Heart left ventricle (tissue), 16 donors: ENCODE measurements around the gene PLXNB1. TPM values are rescaled to one million over a fixed set of nuclear protein-coding genes. Genes with fewer than 3 reads are reported as not detected.
"Not testable (repeated sequence)": the region's sequence is repeated elsewhere in the genome, so short reads cannot be mapped to it uniquely, and the experiment has no call there.

Experiments used
- ATAC-seq, 4 donors: fragments of 200-7000 bp; cut with Tn5 transposase; one replicate each; pipeline ENCODE4 v1.9.1; 2020 to 2022; ENCODE audit warnings: moderate library complexity in 4 of 4, mild to moderate bottlenecking in 3 of 4, moderate number of reproducible peaks in 1 of 4
- DNase-seq, 5 donors: peaks; one replicate each; pipeline ENCODE4 v3.0.0-alpha.2; 2020
- H3K27ac ChIP-seq, 12 donors: fragments of 200-600 bp; sonication (generic) in 4 of 12; one replicate each; pipeline versions ENCODE4 v1.5.0 to v1.8.0; 2016 to 2022; ENCODE audit warnings: mild to moderate bottlenecking in 2 of 12
- H3K27me3 ChIP-seq, 9 donors: fragments of 200-600 bp; sonication (generic) in 2 of 9; one replicate each; pipeline versions ENCODE4 v1.5.1 to v1.8.0; 2016 to 2022; ENCODE audit warnings: mild to moderate bottlenecking in 3 of 9
- H3K36me3 ChIP-seq, 9 donors: fragments of 200-600 bp; sonication (generic) in 2 of 9; one replicate each; pipeline versions ENCODE4 v1.5.0 to v1.8.0; 2018 to 2022; ENCODE audit warnings: mild to moderate bottlenecking in 2 of 9
- H3K4me1 ChIP-seq, 12 donors: fragments of 200-600 bp; sonication (generic) in 4 of 12; one replicate each; pipeline versions ENCODE4 v1.5.0 to v1.8.0; 2016 to 2022; ENCODE audit warnings: mild to moderate bottlenecking in 3 of 12
- H3K4me3 ChIP-seq, 12 donors: fragments of 200-600 bp; sonication (generic) in 4 of 12; one replicate each; pipeline versions ENCODE4 v1.5.0 to v1.8.0; 2017 to 2022; ENCODE audit warnings: mild to moderate bottlenecking in 9 of 12, moderate library complexity in 4 of 12
- H3K9me3 ChIP-seq, 12 donors: fragments of 200-600 bp; sonication (generic) in 4 of 12; one replicate each; pipeline versions ENCODE4 v1.5.0 to v1.8.0; 2016 to 2022; ENCODE audit warnings: mild to moderate bottlenecking in 1 of 12
- POLR2A ChIP-seq, 2 donors: fragments of 450-650 bp; IDR thresholded peaks; one replicate each; pipeline ENCODE4 v1.6.1; 2017; ENCODE audit warnings: antibody characterized with exemption in 2 of 2, mild to moderate bottlenecking in 2 of 2, moderate library complexity in 2 of 2
- WGBS, 4 donors: extraction: QIAGEN DNeasy Blood & Tissue Kit in 2 of 4; methylation state at CpG; one replicate each; pipeline versions ENCODE4 v1.1.5 to v1.1.7; 2013 to 2018; 5-methylcytosine and 5-hydroxymethylcytosine counted together
- intact Hi-C, 10 donors: fragments of 100-400 bp; cut with DNase I; formaldehyde crosslinking; loops; one replicate each; pipeline versions ENCODE4 v1.11.1 to v1.14.2; 2022
- polyA plus RNA-seq, 2 donors: library from polyadenylated mRNA; stranded (reverse); fragments of 200-250 nt; gene quantifications; one replicate each; pipeline ENCODE4 v1.2.3, GENCODE V29; 2013
- total RNA-seq, 9 donors: library from RNA; depleted of rRNA in 2 of 9; stranded (reverse); fragments of >200 nt in 2 of 9; fragmentation: NEBNext Ultra II Directional in 3 of 9; extraction: Animal tissue kit (Norgen Biotek cat#: 25700) in 3 of 9; gene quantifications; one replicate each; pipeline versions ENCODE4 v1.1.0 to v1.2.4, GENCODE V29; 2016 to 2023
- TF ChIP-seq, protein P1 (sequence below), 12 donors: fragments of 200-600 bp; sonication (generic) in 4 of 12; IDR thresholded peaks; one replicate each; pipeline versions ENCODE4 v1.5.0 to v1.8.0; 2018 to 2022; ENCODE audit warnings: antibody characterized with exemption in 12 of 12, mild to moderate bottlenecking in 5 of 12
- donor health status: ischemic (EF 13 %, LVEDD 7.1; RV severe dilation, severe dysfunction).
- donor health status: healthy with polysubstance abuse.
- donor health status: DM: no; HTN: yes; CAD: no.
- donor health status: DM: no; HTN: no; CAD: no.
- donor health status: ischemic (EF 25% LVEDD 6.9; RV normal size, moderate dysfunction).
- donor health status: ischemic (EF 25% LVEDD 5.7; RV mildly dilated, moderate dysfunction).
- donor health status: healthy.
- donor health status: DM: yes; HTN: yes; CAD: no.
- donor health status: ischemic (EF 35%, LVEDD 5.7; RV mildly dilated, moderate dysfunction).
- donor health status: nonischemic (EF 11% LVEDD 7.7; RV severe dilation, severe dysfunction).
- donor health status: DM: yes; HTN: yes; CAD: no.
- donor health status: PGD.
- donor health status: ischemic (EF 29% LVEDD 5.4; RV normal size, mild dysfunction).
- donor health status: nonischemic (EF 23%, LVEDD 6.1; RV moderate dilation, normal function).

The PLXNB1 gene
- total and polyA plus RNA-seq, 11 donors: 28.0 to 71.8 (median 46.4) TPM

DNA sequence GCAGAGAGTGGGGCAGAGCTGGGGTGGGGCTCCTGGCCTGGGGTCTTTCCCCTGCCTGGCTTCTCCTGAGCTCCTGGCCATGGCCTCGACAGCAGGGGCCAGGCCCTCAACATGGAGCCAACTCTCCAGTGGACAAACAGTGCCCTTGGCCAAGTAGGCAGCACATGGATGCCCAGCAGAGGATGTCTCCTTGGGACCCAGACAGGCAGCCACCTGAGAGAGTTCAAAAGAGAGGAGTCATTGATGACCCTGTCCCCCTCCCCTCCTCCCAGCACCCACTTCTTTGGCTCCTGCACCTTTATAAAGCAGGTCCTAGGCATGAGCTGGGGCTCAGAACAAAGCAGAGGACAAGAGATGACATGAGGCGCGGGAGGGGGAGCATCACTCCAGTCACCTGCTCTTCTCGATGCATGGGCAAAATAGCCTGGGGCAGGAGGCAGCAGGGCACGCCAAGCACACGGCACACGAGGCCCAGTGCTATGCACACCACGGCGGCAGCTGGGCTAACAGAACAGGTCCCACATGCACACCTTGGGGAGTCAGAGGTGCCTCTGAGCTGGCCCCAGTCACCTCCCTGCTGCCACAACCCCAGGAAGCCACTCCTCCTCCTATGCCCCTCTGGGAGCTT, 46.7 kb upstream of the PLXNB1 start:
- peak overlapping the region in 6 of 12 donors; percentile 34 to 88 (median 68) for H3K27ac ChIP-seq
- H3K4me1 ChIP-seq: peaks cover 0 to 41% (median 22%) of the 10 kb centered on the region in 12 donors
- intact Hi-C loops: loop anchor here in 1 of 10 donors (10.0 kb wide), 1 partner anchor 208 kb away; the partner anchor contains the start of gene NCKIPSD
- 92 to 94% (median 93%) methylated on average over 9 of the region's 9 CpGs for WGBS, 4 donors
- no peak overlapping the region for H3K4me3 ChIP-seq
- no peaks in the 10 kb centered on the region for H3K27me3 ChIP-seq
- H3K9me3 ChIP-seq: no peaks in the 10 kb centered on the region
- H3K36me3 ChIP-seq: peaks cover 0 to 17% (median 0%) of the 10 kb centered on the region in 9 donors
- TF ChIP-seq, protein P1, sequence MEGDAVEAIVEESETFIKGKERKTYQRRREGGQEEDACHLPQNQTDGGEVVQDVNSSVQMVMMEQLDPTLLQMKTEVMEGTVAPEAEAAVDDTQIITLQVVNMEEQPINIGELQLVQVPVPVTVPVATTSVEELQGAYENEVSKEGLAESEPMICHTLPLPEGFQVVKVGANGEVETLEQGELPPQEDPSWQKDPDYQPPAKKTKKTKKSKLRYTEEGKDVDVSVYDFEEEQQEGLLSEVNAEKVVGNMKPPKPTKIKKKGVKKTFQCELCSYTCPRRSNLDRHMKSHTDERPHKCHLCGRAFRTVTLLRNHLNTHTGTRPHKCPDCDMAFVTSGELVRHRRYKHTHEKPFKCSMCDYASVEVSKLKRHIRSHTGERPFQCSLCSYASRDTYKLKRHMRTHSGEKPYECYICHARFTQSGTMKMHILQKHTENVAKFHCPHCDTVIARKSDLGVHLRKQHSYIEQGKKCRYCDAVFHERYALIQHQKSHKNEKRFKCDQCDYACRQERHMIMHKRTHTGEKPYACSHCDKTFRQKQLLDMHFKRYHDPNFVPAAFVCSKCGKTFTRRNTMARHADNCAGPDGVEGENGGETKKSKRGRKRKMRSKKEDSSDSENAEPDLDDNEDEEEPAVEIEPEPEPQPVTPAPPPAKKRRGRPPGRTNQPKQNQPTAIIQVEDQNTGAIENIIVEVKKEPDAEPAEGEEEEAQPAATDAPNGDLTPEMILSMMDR (IDR thresholded peaks at IDR 0.05): no peak
- no peak for TF ChIP-seq POLR2A (IDR thresholded peaks at IDR 0.05)
- no peak for DNase-seq
- ATAC-seq: no peak

DNA sequence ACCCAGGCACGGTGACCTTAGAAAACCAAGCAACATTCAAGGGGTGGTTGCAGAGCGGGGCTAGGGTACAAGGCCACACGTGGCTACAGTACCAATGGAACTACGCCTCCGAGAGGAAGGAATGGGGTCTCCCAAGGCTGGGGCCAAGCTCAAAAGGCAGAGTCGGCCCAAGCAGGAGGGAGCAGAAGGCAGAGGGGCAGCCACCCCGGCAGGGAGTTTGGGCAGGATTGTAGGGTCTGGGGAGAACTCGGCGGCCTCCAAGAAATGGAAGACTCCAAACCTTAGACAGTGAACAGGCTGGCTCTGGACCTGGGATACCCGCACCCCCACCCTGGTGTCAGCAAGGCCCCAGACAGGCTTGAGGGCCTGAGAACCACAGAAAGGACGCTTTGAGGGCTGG, 45.3 kb upstream of the PLXNB1 start:
- no peak overlapping the region for H3K27ac ChIP-seq
- DNase-seq (no peak), ATAC-seq (no peak)
- H3K36me3 ChIP-seq: peaks cover 0 to 19% (median 0%) of the 10 kb centered on the region in 9 donors
- intact Hi-C loops: loop anchor here in 1 of 10 donors (10.0 kb wide), 1 partner anchor 210 kb away; the partner anchor contains the start of gene NCKIPSD
- 77 to 91% (median 89%) methylated on average over 10 to 11 of the region's 11 CpGs for WGBS, 4 donors
- TF ChIP-seq, protein P1 (IDR thresholded peaks at IDR 0.05): no peak
- no peak for TF ChIP-seq POLR2A (IDR thresholded peaks at IDR 0.05)
- H3K9me3 ChIP-seq: no peaks in the 10 kb centered on the region
- H3K4me1 ChIP-seq: peaks cover 7 to 55% (median 35%) of the 10 kb centered on the region in 12 donors
- no peaks in the 10 kb centered on the region for H3K27me3 ChIP-seq
- H3K4me3 ChIP-seq: no peak overlapping the region

DNA sequence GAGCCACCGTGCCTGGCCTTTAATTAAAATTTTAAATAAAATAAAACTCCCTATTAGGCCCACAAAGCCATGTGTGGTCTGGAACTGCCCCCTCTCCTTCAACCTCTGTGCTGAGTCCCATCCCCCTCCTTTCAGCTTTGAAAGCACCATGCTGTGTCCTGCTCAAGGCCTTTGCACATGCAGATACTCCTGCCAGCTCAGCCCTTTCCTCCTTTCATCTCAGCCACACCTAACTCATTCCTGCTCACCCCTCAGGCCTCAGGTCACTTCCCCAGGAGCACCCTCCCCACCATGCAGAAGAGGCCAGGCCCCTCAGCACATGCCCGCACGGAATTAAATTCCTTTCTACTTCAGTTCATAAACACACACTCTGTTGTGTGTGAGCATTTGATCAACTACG, 44.7 kb upstream of the PLXNB1 start:
- no peak for DNase-seq
- Histone ChIP-seq H3K9me3 (no peaks in the 10 kb centered on the region), H3K27ac (peak overlapping the region in 1 of 12 donors; percentile 28), H3K36me3 (peaks cover 0 to 24% (median 0%) of the 10 kb centered on the region in 9 donors), H3K4me1 (peaks cover 9 to 55% (median 40%) of the 10 kb centered on the region in 12 donors), H3K27me3 (no peaks in the 10 kb centered on the region), H3K4me3 (no peak overlapping the region)
- 72 to 86% (median 80%) methylated on average over 4 of the region's 4 CpGs for WGBS, 4 donors
- ATAC-seq: no peak
- intact Hi-C loops: loop anchor here in 1 of 10 donors (10.0 kb wide), 1 partner anchor 210 kb away; the partner anchor contains the start of gene NCKIPSD
- TF ChIP-seq POLR2A (IDR thresholded peaks at IDR 0.05): no peak
- TF ChIP-seq, protein P1 (IDR thresholded peaks at IDR 0.05): no peak

DNA sequence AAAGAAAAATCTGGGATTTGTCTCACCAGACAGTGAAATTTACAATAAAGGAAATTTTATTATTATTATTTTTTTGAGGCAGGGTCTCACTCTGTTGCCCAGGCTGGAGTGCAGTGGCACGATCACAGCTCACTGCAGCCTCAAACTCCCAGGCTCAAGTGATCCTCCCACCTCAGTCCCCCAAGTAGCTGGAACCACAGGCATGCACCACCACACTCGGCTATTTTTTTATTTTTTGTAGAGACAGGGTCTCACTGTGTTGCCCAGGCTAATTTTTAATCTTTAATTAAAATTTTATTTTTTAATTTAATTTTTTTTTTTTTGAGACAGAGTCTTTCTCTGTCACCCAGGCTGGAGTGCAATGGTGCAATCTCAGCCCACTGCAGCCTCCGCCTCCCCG, 44.1 kb upstream of the PLXNB1 start:
- DNase-seq, H3K4me3 ChIP-seq, H3K9me3 ChIP-seq, H3K27me3 ChIP-seq, ATAC-seq: not testable (repeated sequence)
- intact Hi-C loops: loop anchor here in 1 of 10 donors (10.0 kb wide), 1 partner anchor 211 kb away; the partner anchor contains the start of gene NCKIPSD
- Histone ChIP-seq H3K4me1 (peaks cover 9 to 57% (median 46%) of the 10 kb centered on the region in 12 donors), H3K36me3 (peaks cover 0 to 26% (median 6%) of the 10 kb centered on the region in 9 donors), H3K27ac (peak overlapping the region in 9 of 12 donors; percentile 89 to 99 (median 97))
- WGBS, 4 donors: 85 to 94% (median 94%) methylated on average over 4 of the region's 4 CpGs
